ENCODE measurements around the gene DDX17. TPM values are rescaled to one million over a fixed set of nuclear protein-coding genes. Genes with fewer than 3 reads are reported as not detected.

DDX17 gene
- total and polyA plus RNA-seq, 2 experiments from 2014 or later = 60.4 to 682 TPM

GRCh38 chr22:38453066-38453672 lies 52.9 kb downstream of the DDX17 start:
- no peak for TF ChIP-seq CTCF (IDR thresholded peaks at IDR 0.05; ENCODE audit: low read depth, low read length)
- H3K36me3 ChIP-seq = no peaks in the 10 kb centered on the region
- no peaks in the 10 kb centered on the region for H3K9me3 ChIP-seq (ENCODE audit: low read depth)
- peaks cover 15% of the 10 kb centered on the region for H3K4me1 ChIP-seq (ENCODE audit: low read depth)
- H3K27me3 ChIP-seq = no peaks in the 10 kb centered on the region
- DNase-seq (ENCODE audit: low read depth in 1 of 2, low spot score in 1 of 2) = no peak
- no peak overlapping the region for H3K27ac ChIP-seq
- H3K4me3 ChIP-seq = no peak overlapping the region

- Histone ChIP-seq H3K4me3 (no peak overlapping the region), H3K4me1 (ENCODE audit: low read depth) (peaks cover 15% of the 10 kb centered on the region), H3K27me3 (no peaks in the 10 kb centered on the region), H3K9me3 (ENCODE audit: low read depth) (no peaks in the 10 kb centered on the region), H3K36me3 (no peaks in the 10 kb centered on the region), H3K27ac (no peak overlapping the region)
- no peak for TF ChIP-seq CTCF (IDR thresholded peaks at IDR 0.05; ENCODE audit: low read depth, low read length)
- peak; percentile 53 to 72 for DNase-seq (ENCODE audit: low read depth in 1 of 2, low spot score in 1 of 2)
Observed at GRCh38 chr22:38452373-38453065, 53.6 kb downstream of the DDX17 start.

- no peak for TF ChIP-seq CTCF (IDR thresholded peaks at IDR 0.05; ENCODE audit: low read depth, low read length)
- DNase-seq (ENCODE audit: low read depth in 1 of 2, low spot score in 1 of 2) = no peak
- H3K36me3 ChIP-seq = no peaks in the 10 kb centered on the region
- no peak overlapping the region for H3K4me3 ChIP-seq
- no peaks in the 10 kb centered on the region for H3K9me3 ChIP-seq (ENCODE audit: low read depth)
- no peak overlapping the region for H3K27ac ChIP-seq
- H3K4me1 ChIP-seq (ENCODE audit: low read depth) = peaks cover 15% of the 10 kb centered on the region
- no peaks in the 10 kb centered on the region for H3K27me3 ChIP-seq
Observed at GRCh38 chr22:38451864-38452263, 54.2 kb downstream of the DDX17 start.

GRCh38 chr22:38451404-38451803 lies 54.7 kb downstream of the DDX17 start:
- no peak for TF ChIP-seq CTCF (IDR thresholded peaks at IDR 0.05; ENCODE audit: low read depth, low read length)
- Histone ChIP-seq H3K4me3 (no peak overlapping the region), H3K27ac (no peak overlapping the region), H3K4me1 (ENCODE audit: low read depth) (peaks cover 15% of the 10 kb centered on the region), H3K9me3 (ENCODE audit: low read depth) (no peaks in the 10 kb centered on the region), H3K36me3 (no peaks in the 10 kb centered on the region), H3K27me3 (no peaks in the 10 kb centered on the region)
- DNase-seq (ENCODE audit: low read depth in 1 of 2, low spot score in 1 of 2) = no peak

- no peaks in the 10 kb centered on the region for H3K9me3 ChIP-seq (ENCODE audit: low read depth)
- no peaks in the 10 kb centered on the region for H3K27me3 ChIP-seq
- no peak overlapping the region for H3K4me3 ChIP-seq
- H3K36me3 ChIP-seq = no peaks in the 10 kb centered on the region
- H3K27ac ChIP-seq = no peak overlapping the region
- DNase-seq (ENCODE audit: low read depth in 1 of 2, low spot score in 1 of 2) = no peak
- H3K4me1 ChIP-seq (ENCODE audit: low read depth) = peaks cover 15% of the 10 kb centered on the region
- no peak for TF ChIP-seq CTCF (IDR thresholded peaks at IDR 0.05; ENCODE audit: low read depth, low read length)
Observed at GRCh38 chr22:38450234-38450797, 55.8 kb downstream of the DDX17 start.
